ENCODE data around the gene APLF. TPM values are rescaled to one million over a fixed set of nuclear protein-coding genes. Genes with fewer than 3 reads are reported as not detected.

The APLF gene
- polyA plus RNA-seq, 2 of the 4 experiments (the other 2 are of a cell fraction), result 1.5 to 2.8 TPM

- H3K4me1 ChIP-seq, result peaks cover 22% of the 10 kb centered on the region
- no peak overlapping the region for H3K4me3 ChIP-seq
- DNase-seq (ENCODE audit: low read depth in 1 of 2, low spot score in 1 of 2) (no peak), ATAC-seq (no peak), FAIRE-seq (no peak)
- CTCF ChIA-PET, result interaction anchor here (0.7 to 7.1 kb wide), 14 partner anchors 8 to 460 kb away, joined by 3 to 87 read pairs (median 5); no protein-coding TSS in a partner anchor
- H3K4me2 ChIP-seq, result no peak overlapping the region
- WGBS (ENCODE audit: missing lambda C conversion rate), result 80% methylated on average over 7 of the region's 7 CpGs
- no peak for TF ChIP-seq TFCP2L1 (CRISPR knock-in tag; IDR thresholded peaks at IDR 0.05)
- POLR2A ChIA-PET, result no interaction called here
- H3K27ac ChIP-seq, result no peak overlapping the region
- no peaks in the 10 kb centered on the region for H3K9me3 ChIP-seq
These were observed 2.1 kb upstream of the APLF start for GRCh38 chr2:68465081-68465916.

DNA sequence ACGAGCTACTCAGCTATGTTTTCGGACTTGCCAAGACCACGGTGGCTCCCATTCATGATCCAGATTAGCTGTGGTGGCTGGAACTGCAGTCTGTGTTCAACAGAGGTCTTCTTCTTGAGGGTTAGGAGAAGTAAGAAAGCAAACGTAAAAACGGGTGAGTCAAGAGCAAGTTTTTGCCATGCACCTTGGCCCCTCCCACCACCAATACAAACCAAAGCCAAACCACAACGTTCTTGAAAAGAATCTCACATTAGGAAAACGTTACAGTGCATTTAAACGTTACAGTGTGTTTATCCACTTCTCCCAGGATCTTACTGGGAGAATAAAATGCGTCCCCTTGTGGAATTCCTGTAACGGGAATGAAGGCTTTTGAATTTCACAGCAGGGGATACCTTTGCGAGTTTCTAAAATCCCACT lies 1.0 kb upstream of the APLF start:
- Histone ChIP-seq H3K9me3 (no peaks in the 10 kb centered on the region), H3K27ac (peak overlapping the region; percentile 62 to 83), H3K4me1 (peaks cover 22% of the 10 kb centered on the region), H3K4me3 (peak overlapping the region; percentile 78), H3K4me2 (peak overlapping the region; percentile 92)
- ATAC-seq (peak; percentile 5 to 23; a peak in 4 of 6 replicates), DNase-seq (ENCODE audit: low read depth in 1 of 2, low spot score in 1 of 2) (peak; percentile 26 to 28), FAIRE-seq (no peak)
- 22% methylated on average over 11 of the region's 11 CpGs for WGBS (ENCODE audit: missing lambda C conversion rate)
- TF ChIP-seq, protein P1, sequence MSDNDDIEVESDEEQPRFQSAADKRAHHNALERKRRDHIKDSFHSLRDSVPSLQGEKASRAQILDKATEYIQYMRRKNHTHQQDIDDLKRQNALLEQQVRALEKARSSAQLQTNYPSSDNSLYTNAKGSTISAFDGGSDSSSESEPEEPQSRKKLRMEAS (IDR thresholded peaks at IDR 0.05), result no peak
- TF ChIP-seq JUNB (IDR thresholded peaks at IDR 0.05) (no peak), PHF8 (IDR thresholded peaks at IDR 0.05; ENCODE audit: borderline replicate concordance, low read depth) (no peak), ZNF302 (CRISPR knock-in tag; IDR thresholded peaks at IDR 0.05) (no peak), HES2 (IDR thresholded peaks at IDR 0.05) (no peak), USF2 (IDR thresholded peaks at IDR 0.05) (no peak), CBX8 (IDR thresholded peaks at IDR 0.05) (no peak), CTCF (IDR thresholded peaks at IDR 0.05) (peak; percentile 26; the same call in 1 of the 3 replicates)
- ChIA-PET CTCF (interaction anchor here (0.7 to 7.1 kb wide), 11 partner anchors 10 to 459 kb away, joined by 3 to 87 read pairs (median 4); no protein-coding TSS in a partner anchor), POLR2A (no interaction called here)

- FAIRE-seq (no peak), ATAC-seq (peak in 1 of 2 experiments; percentile 61; a peak in 2 of 6 replicates), DNase-seq (ENCODE audit: low read depth in 1 of 2, low spot score in 1 of 2) (no peak)
- TF ChIP-seq EP300 (IDR thresholded peaks at IDR 0.05) (no peak), PHF8 (IDR thresholded peaks at IDR 0.05; ENCODE audit: borderline replicate concordance, low read depth) (peak; percentile 46; the same call in 1 of the 2 replicates), NFE2L2 (conservative IDR thresholded peaks at IDR 0.05; ENCODE audit: low read length) (no peak), HOXB13 (CRISPR knock-in tag; IDR thresholded peaks at IDR 0.05; ENCODE audit: low read depth) (no peak)
- Histone ChIP-seq H3K4me2 (peak overlapping the region; percentile 92), H3K4me1 (peaks cover 22% of the 10 kb centered on the region), H3K9me3 (no peaks in the 10 kb centered on the region), H3K27ac (peak overlapping the region; percentile 62 to 83), H3K4me3 (peak overlapping the region; percentile 78)
- CTCF ChIA-PET, result interaction anchor here (1.0 to 7.1 kb wide), 11 partner anchors 11 to 477 kb away, joined by 3 to 87 read pairs (median 6); no protein-coding TSS in a partner anchor
- WGBS (ENCODE audit: missing lambda C conversion rate), result under 1% methylated on average over 13 of the region's 18 CpGs
- POLR2A ChIA-PET, result no interaction called here
These were observed 658 bp upstream of the APLF start for GRCh38 chr2:68466778-68467076.

DNA sequence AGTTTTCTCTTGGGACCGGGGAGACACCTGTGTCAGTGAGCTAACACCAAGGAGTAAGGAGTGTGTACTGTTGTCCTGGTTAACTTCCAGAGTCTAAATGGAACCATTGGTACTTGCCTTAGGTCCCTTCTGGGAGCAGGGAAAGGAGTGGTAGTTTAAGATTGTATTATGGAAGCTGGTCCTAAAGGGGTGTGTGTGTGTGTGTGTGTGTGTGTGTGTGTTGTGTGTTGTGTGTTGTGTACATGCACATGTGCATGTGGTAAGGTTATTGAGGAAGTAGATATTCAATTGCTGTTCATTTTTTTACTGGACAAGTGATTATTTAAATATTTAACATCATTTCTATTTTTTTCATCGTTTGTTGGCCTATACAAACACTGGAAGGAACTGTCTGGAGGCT lies 1.4 kb downstream of the APLF start:
- 89% methylated on average over 2 of the region's 2 CpGs for WGBS (ENCODE audit: missing lambda C conversion rate)
- no peak for TF ChIP-seq CTCF (IDR thresholded peaks at IDR 0.05)
- TF ChIP-seq PHF8 (IDR thresholded peaks at IDR 0.05; ENCODE audit: borderline replicate concordance, low read depth), result no peak
- no peak for TF ChIP-seq SMC3 (IDR thresholded peaks at IDR 0.05)
- TF ChIP-seq KDM1A (IDR thresholded peaks at IDR 0.05; ENCODE audit: low read depth), result no peak
- TF ChIP-seq, protein P2, sequence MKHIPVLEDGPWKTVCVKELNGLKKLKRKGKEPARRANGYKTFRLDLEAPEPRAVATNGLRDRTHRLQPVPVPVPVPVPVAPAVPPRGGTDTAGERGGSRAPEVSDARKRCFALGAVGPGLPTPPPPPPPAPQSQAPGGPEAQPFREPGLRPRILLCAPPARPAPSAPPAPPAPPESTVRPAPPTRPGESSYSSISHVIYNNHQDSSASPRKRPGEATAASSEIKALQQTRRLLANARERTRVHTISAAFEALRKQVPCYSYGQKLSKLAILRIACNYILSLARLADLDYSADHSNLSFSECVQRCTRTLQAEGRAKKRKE (CRISPR knock-in tag; IDR thresholded peaks at IDR 0.05; ENCODE audit: low read depth), result no peak
- TF ChIP-seq, protein P3, sequence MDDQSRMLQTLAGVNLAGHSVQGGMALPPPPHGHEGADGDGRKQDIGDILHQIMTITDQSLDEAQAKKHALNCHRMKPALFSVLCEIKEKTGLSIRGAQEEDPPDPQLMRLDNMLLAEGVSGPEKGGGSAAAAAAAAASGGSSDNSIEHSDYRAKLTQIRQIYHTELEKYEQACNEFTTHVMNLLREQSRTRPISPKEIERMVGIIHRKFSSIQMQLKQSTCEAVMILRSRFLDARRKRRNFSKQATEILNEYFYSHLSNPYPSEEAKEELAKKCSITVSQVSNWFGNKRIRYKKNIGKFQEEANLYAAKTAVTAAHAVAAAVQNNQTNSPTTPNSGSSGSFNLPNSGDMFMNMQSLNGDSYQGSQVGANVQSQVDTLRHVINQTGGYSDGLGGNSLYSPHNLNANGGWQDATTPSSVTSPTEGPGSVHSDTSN (IDR thresholded peaks at IDR 0.05), result no peak
- no peak for TF ChIP-seq FOSL2 (IDR thresholded peaks at IDR 0.05)
- TF ChIP-seq FOSL2 (CRISPR knock-in tag; IDR thresholded peaks at IDR 0.05), result no peak
- TF ChIP-seq NFE2L2 (conservative IDR thresholded peaks at IDR 0.05; ENCODE audit: low read length), result no peak
- no peak for TF ChIP-seq NPAS2 (CRISPR knock-in tag; IDR thresholded peaks at IDR 0.05; ENCODE audit: borderline replicate concordance)
- no peak for TF ChIP-seq JUNB (IDR thresholded peaks at IDR 0.05)

More for the DNA sequence above, 1.4 kb downstream of the APLF start:
- Histone ChIP-seq H3K4me2 (peak overlapping the region; percentile 81), H3K27ac (no peak overlapping the region), H3K4me1 (peaks cover 22% of the 10 kb centered on the region), H3K4me3 (no peak overlapping the region), H3K9me3 (no peaks in the 10 kb centered on the region)
- FAIRE-seq (no peak), DNase-seq (ENCODE audit: low read depth in 1 of 2, low spot score in 1 of 2) (no peak), ATAC-seq (no peak)
- POLR2A ChIA-PET, result no interaction called here
- CTCF ChIA-PET, result interaction anchor here (1.1 to 7.1 kb wide), 7 partner anchors 13 to 474 kb away, joined by 3 to 41 read pairs (median 6); no protein-coding TSS in a partner anchor

Measured in A549 (cell line).